HepG2 (cell line): Measurements from ENCODE around the gene STARD10. TPM values are rescaled to one million over a fixed set of nuclear protein-coding genes. Genes with fewer than 3 reads are reported as not detected.

ENCODE experiments used
- ELK4 ChIP-seq: sonication (generic); formaldehyde crosslinking; IDR thresholded peaks from 2 replicates; pipeline ENCODE4 v1.9.0; 2021; ENCODE audit warnings: missing genetic modification reagents, borderline replicate concordance
- GATA4 ChIP-seq: sonication (generic); IDR thresholded peaks from 2 replicates; pipeline ENCODE4 v1.6.1; 2016; ENCODE audit warnings: antibody characterized with exemption, low read depth, borderline replicate concordance
- KDM6A ChIP-seq: IDR thresholded peaks from 2 replicates; pipeline ENCODE4 v1.6.1; 2016; ENCODE audit warnings: low read depth
- LCORL ChIP-seq, 2 experiments: fragments of 450-650 bp in 1 of 2; sonication (generic) in 1 of 2; formaldehyde crosslinking in 1 of 2; IDR thresholded peaks; 2 replicates each; pipeline versions ENCODE4 v1.5.0 to v1.6.1; 2017 to 2020; ENCODE audit warnings: antibody characterized with exemption in 1 of 2, missing genetic modification reagents in 1 of 2
- MAF1 ChIP-seq: sonication (generic); formaldehyde crosslinking; IDR thresholded peaks from 2 replicates; pipeline ENCODE4 v1.5.0; 2020; ENCODE audit warnings: missing genetic modification reagents, borderline replicate concordance
- MAZ ChIP-seq, 2 experiments: sonication (generic) in 1 of 2; formaldehyde crosslinking in 1 of 2; IDR thresholded peaks; 2 replicates each; pipeline versions ENCODE4 v1.5.0 to v1.6.1; 2012 to 2020; ENCODE audit warnings: low read depth in 2 of 2, mild to moderate bottlenecking in 2 of 2, borderline replicate concordance in 1 of 2, improper control_type of control experiment in 1 of 2, low read length in 1 of 2, missing genetic modification reagents in 1 of 2, moderate library complexity in 1 of 2
- MXI1 ChIP-seq: IDR thresholded peaks from 3 replicates; pipeline ENCODE4 v1.6.1; 2012; ENCODE audit warnings: low read depth, low read length, inconsistent platforms, borderline replicate concordance
- SRSF4 ChIP-seq: fragments of 200-400 bp; formaldehyde crosslinking; IDR thresholded peaks from one replicate; pipeline ENCODE4 v1.6.1; 2018; ENCODE audit warnings: mild to moderate bottlenecking, low read depth, low read length, moderate library complexity; ENCODE audit not compliant: poor library complexity, severe bottlenecking
- ZFX ChIP-seq: sonication (generic); formaldehyde crosslinking; IDR thresholded peaks from 2 replicates; pipeline ENCODE4 v1.4.0; 2020; ENCODE audit warnings: mild to moderate bottlenecking, low read depth, missing genetic modification reagents, moderate library complexity
- ZMYM3 ChIP-seq: sonication (generic); formaldehyde crosslinking; IDR thresholded peaks from 2 replicates; pipeline ENCODE4 v1.5.1; 2020; ENCODE audit warnings: mild to moderate bottlenecking, missing genetic modification reagents
- ZNF484 ChIP-seq: sonication (generic); formaldehyde crosslinking; IDR thresholded peaks from 2 replicates; pipeline ENCODE4 v1.5.1; 2020; ENCODE audit warnings: mild to moderate bottlenecking, low read depth, missing genetic modification reagents, borderline replicate concordance
- ZNF564 ChIP-seq: sonication (generic); formaldehyde crosslinking; IDR thresholded peaks from 2 replicates; pipeline ENCODE4 v1.8.1; 2023; ENCODE audit warnings: mild to moderate bottlenecking, missing genetic modification reagents
- ZNF704 ChIP-seq: sonication (generic); formaldehyde crosslinking; IDR thresholded peaks from 2 replicates; pipeline ENCODE4 v1.8.1; 2023; ENCODE audit warnings: mild to moderate bottlenecking, inconsistent platforms, moderate library complexity, missing genetic modification reagents, borderline replicate concordance
- polyA plus RNA-seq, 8 experiments: library from polyadenylated mRNA; depleted of rRNA in 3 of 8; stranded (reverse) in 7 of 8; unstranded in 1 of 8; fragments of >200 nt; fragmentation: Illumina TruSeq in 4 of 8; extraction: Trizol in 4 of 8; gene quantifications; 2 replicates each; pipeline versions ENCODE4 v1.2.1 to v1.2.3, GENCODE V29; 2011 to 2016; ENCODE audit warnings: low read depth in 4 of 8, missing spikeins in 1 of 8, mixed read lengths in 1 of 8; ENCODE audit not compliant: insufficient read depth in 1 of 8
- total RNA-seq, 5 experiments: library from RNA; depleted of rRNA; stranded (reverse); fragments of >200 nt; fragmentation: Illumina TruSeq; extraction: Trizol; gene quantifications; 2 replicates each; pipeline ENCODE4 v1.2.3, GENCODE V29; 2016; ENCODE audit warnings: low read depth in 1 of 5
- TF ChIP-seq, protein P1 (sequence below): sonication (generic); formaldehyde crosslinking; IDR thresholded peaks from 2 replicates; pipeline ENCODE4 v1.4.0; 2020; ENCODE audit warnings: low read depth, missing genetic modification reagents
- TF ChIP-seq, protein P2 (sequence below): IDR thresholded peaks from 2 replicates; pipeline ENCODE4 v1.6.1; 2016; ENCODE audit warnings: low read depth, control low read depth

The STARD10 gene
- total and polyA plus RNA-seq, 2 of the 13 experiments (the other 11 are each of a cell fraction or from before 2014, with no cell fraction given), result 260 to 341 TPM

DNA sequence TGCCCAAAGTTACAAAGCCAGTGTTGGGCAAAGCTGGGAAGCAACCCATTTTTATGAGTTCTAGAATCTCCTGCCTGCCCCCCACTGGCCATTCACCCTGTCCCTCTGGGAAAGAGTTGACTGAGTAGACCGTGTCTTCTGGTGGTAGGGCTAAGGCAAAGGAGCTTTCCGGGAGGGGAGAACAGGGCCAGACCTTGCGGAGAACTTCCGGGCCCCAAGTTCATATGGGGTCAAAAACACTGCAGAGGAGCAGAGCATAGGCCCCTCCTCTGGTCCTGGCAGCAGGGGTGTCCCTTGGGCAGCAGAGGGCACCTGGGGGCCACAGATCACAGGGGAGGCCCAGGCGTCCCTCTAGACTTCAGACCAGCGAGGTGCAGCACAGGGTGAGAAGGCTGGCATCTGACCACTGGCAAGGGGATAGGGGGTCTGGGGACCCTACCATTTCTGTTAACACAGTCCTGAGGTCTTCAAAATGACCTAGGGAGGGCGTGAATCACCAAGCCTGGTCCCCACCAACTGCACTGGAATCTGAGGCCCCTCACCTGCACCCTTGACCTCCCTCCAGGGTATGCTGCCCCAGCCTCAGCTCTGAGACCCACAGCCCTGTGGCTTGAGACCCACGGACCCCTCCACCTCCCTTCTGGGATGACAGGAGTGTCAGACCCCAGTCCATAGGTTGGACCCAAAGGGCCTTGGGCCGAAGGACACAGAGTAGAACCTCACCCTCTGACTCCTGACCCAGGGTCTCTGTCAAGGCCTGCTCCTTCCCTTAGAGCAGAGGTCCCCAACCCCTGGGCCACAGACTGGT, 40.3 kb downstream of the STARD10 start (continued):
- TF ChIP-seq ZNF704 (CRISPR knock-in tag) (no peak), MXI1 (no peak), ZFX (CRISPR knock-in tag) (peak; percentile 13; the same call in 1 of the 2 replicates), MAZ (IDR thresholded peaks at IDR 0.05; ENCODE audit: borderline replicate concordance, low read depth, low read length) (0 out of 2 replicates have a peak, but pooled peaks have one; percentile 27), MAZ (CRISPR knock-in tag; IDR thresholded peaks at IDR 0.05; ENCODE audit: low read depth) (no peak), ZMYM3 (CRISPR knock-in tag) (no peak), ZNF484 (no peak), KDM6A (CRISPR knock-in tag) (no peak), GATA4 (no peak), ZNF564 (CRISPR knock-in tag) (no peak), ELK4 (CRISPR knock-in tag) (no peak), MAF1 (CRISPR knock-in tag) (no peak), SRSF4 (no peak), LCORL (IDR thresholded peaks at IDR 0.05) (no peak), LCORL (CRISPR knock-in tag; IDR thresholded peaks at IDR 0.05) (0 out of 2 replicates have a peak, but pooled peaks have one; percentile 7)
- TF ChIP-seq, protein P1, sequence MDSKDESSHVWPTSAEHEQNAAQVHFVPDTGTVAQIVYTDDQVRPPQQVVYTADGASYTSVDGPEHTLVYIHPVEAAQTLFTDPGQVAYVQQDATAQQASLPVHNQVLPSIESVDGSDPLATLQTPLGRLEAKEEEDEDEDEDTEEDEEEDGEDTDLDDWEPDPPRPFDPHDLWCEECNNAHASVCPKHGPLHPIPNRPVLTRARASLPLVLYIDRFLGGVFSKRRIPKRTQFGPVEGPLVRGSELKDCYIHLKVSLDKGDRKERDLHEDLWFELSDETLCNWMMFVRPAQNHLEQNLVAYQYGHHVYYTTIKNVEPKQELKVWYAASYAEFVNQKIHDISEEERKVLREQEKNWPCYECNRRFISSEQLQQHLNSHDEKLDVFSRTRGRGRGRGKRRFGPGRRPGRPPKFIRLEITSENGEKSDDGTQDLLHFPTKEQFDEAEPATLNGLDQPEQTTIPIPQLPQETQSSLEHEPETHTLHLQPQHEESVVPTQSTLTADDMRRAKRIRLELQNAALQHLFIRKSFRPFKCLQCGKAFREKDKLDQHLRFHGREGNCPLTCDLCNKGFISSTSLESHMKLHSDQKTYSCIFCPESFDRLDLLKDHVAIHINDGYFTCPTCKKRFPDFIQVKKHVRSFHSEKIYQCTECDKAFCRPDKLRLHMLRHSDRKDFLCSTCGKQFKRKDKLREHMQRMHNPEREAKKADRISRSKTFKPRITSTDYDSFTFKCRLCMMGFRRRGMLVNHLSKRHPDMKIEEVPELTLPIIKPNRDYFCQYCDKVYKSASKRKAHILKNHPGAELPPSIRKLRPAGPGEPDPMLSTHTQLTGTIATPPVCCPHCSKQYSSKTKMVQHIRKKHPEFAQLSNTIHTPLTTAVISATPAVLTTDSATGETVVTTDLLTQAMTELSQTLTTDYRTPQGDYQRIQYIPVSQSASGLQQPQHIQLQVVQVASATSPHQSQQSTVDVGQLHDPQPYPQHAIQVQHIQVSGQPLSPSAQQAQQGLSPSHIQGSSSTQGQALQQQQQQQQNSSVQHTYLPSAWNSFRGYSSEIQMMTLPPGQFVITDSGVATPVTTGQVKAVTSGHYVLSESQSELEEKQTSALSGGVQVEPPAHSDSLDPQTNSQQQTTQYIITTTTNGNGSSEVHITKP (CRISPR knock-in tag), result no peak
- TF ChIP-seq, protein P2, sequence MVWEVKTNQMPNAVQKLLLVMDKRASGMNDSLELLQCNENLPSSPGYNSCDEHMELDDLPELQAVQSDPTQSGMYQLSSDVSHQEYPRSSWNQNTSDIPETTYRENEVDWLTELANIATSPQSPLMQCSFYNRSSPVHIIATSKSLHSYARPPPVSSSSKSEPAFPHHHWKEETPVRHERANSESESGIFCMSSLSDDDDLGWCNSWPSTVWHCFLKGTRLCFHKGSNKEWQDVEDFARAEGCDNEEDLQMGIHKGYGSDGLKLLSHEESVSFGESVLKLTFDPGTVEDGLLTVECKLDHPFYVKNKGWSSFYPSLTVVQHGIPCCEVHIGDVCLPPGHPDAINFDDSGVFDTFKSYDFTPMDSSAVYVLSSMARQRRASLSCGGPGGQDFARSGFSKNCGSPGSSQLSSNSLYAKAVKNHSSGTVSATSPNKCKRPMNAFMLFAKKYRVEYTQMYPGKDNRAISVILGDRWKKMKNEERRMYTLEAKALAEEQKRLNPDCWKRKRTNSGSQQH (CRISPR knock-in tag), result no peak
